ENCODE data around the gene VWA3A. TPM values are rescaled to one million over a fixed set of nuclear protein-coding genes. Genes with fewer than 3 reads are reported as not detected.
"Not testable (repeated sequence)": the region's sequence is repeated elsewhere in the genome, so short reads cannot be mapped to it uniquely, and the experiment has no call there.

The VWA3A gene
- total and polyA plus RNA-seq, 2 experiments from 2014 or later = 0.45 TPM; not detected in 1

DNA sequence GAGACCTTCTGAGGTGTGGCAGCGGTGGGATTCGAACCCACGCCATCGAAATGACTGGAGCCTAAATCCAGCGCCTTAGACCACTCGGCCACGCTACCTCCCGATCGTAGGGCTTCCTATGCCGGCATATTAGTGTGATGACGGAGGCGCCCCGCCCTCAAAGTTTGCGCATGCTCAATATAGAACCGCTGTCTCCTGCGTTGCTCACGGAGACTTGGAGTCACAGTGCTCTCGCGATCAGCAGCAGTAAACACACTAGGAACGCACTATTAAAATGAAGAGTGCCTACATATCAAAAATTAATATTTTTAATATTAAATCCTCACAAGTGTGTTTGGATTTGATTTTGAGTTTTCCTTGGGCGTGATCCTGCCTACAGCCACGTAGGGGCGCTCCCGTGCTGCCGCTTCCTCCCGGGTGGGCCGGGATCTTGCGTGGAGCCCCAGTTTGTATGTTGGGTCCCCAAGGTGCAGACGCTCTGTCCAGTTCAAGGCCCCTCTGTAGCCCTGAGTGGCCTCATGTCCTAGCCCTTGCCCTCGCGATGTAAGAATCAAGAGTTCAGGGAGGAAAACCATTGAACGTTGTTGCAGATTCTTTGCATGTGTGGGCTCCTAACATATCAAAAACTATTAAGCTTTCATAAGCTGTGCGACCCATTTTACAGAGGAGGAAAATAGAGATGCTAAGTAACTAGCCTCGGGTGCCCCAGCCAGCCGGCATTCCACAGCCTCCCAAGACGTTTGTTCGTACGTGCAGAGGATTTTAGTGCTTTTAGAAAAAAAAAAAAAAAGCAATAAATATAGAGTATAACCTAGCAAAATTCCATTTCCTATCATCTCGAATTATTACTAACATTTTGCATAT lies 103.6 kb downstream of the VWA3A start (continued):
- TF ChIP-seq, protein P1, sequence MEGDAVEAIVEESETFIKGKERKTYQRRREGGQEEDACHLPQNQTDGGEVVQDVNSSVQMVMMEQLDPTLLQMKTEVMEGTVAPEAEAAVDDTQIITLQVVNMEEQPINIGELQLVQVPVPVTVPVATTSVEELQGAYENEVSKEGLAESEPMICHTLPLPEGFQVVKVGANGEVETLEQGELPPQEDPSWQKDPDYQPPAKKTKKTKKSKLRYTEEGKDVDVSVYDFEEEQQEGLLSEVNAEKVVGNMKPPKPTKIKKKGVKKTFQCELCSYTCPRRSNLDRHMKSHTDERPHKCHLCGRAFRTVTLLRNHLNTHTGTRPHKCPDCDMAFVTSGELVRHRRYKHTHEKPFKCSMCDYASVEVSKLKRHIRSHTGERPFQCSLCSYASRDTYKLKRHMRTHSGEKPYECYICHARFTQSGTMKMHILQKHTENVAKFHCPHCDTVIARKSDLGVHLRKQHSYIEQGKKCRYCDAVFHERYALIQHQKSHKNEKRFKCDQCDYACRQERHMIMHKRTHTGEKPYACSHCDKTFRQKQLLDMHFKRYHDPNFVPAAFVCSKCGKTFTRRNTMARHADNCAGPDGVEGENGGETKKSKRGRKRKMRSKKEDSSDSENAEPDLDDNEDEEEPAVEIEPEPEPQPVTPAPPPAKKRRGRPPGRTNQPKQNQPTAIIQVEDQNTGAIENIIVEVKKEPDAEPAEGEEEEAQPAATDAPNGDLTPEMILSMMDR (conservative IDR thresholded peaks at IDR 0.05; ENCODE audit: low read depth in 2 of 2) = peak; percentile 70 to 81
- TF ChIP-seq CREB1 (CRISPR knock-in tag; IDR thresholded peaks at IDR 0.05; ENCODE audit: low read depth) (peak; percentile 48; the same call in 1 of the 2 replicates), POLR2AphosphoS5 (IDR thresholded peaks at IDR 0.05; ENCODE audit: low read depth) (0 out of 2 replicates have a peak, but pooled peaks have one; percentile 37)

DNA sequence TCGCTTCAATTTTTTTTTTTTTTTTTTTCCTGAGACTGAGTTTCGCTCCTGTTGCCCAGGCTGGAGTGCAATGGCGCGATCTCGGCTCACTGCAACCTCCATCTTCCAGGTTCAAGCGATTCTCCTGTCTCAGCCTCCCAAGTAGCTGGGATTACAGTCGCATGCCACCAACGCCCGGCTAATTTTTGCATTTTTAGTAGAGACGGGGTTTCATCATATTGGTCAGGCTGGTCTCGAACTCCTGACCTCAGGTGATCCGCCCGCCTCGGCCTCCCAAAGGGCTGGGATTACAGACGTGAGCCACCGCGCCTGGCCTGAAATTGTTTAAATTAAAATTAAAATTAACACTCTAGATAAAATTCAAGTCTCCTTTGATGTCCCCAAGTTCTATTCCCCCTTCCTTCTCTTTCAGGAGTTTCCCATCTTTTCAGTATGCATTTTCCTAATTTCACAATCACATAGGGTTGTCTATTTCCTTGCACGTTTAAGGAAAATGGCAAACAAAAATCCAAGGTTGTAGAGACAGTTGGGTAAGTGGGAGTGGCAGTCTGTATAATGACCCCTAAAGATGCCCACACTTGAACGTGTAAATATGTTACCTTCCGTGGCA lies 104.3 kb downstream of the VWA3A start:
- Histone ChIP-seq H3K4me3 (peak overlapping the region; percentile 82), H3K4me1 (ENCODE audit: insufficient read depth) (peaks cover 15% of the 10 kb centered on the region), H3F3A (replicated peaks; ENCODE audit: low read depth) (0 out of 2 replicates have a peak, but pooled peaks cover 11% of the 10 kb centered on the region), H3K4me2 (peak overlapping the region; percentile 80), H3K27ac (ENCODE audit: low read depth) (peak overlapping the region; percentile 12; the same call in 1 of the 2 replicates)
- H3K9me2 ChIP-seq (ENCODE audit: insufficient read depth); H2AFZ ChIP-seq; H3K36me3 ChIP-seq (ENCODE audit: insufficient read depth); H3K9me3 Mint-ChIP-seq; DNase-seq (ENCODE audit: low spot score); H3K79me2 ChIP-seq (replicated peaks; ENCODE audit: insufficient read depth); H3K36me3 Mint-ChIP-seq (ENCODE audit: low read depth); H3K27me3 ChIP-seq (ENCODE audit: insufficient read depth); ATAC-seq; H4K20me1 ChIP-seq (replicated peaks; ENCODE audit: insufficient read depth); H3K27ac Mint-ChIP-seq: not testable (repeated sequence)
- Mint-ChIP-seq H3K4me3 (peak overlapping the region; percentile 87), H3K27me3 (ENCODE audit: insufficient read depth, low read depth, poor library complexity) (peaks cover 15% of the 10 kb centered on the region), H3K4me1 (peaks cover 19% of the 10 kb centered on the region)

DNA sequence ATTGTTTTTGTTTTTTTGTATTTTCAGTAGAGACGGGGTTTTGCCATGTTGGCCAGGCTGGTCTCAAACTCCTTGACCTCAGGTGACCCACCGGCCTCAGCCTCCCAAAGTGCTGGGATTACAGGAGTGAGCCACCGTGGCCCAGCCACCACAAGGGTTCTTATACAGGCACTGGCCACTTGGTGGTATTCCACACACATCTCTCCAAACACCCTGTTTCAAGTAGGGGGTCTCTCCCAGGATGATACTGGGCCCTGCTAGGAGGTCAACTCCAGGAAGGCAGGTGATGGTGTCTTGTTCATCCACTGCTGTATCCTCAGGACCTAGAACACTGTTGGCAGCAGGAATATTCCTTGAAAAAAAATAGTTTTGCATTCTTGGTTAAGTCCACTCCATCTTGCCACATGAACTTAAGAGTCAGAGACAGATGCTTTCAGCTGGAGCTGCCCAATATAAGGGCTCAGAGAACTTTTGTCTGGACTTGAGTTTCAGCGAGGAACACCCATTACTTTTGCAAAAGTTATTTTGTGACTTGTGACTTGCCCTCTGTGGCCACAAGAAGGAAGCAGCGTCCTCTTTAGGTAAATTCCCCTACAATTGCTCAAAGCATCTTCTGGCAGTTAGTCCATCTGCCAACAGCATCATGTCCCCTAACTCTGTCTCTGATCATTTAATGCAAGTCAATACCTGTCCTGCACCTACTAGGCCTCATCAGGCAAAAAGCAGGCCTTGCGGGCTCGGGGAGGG lies 106.4 kb downstream of the VWA3A start:
- H3K9me3 Mint-ChIP-seq = peaks cover 5% of the 10 kb centered on the region
- H3K4me1 ChIP-seq (ENCODE audit: insufficient read depth) = 0 out of 2 replicates have a peak, but pooled peaks cover 3% of the 10 kb centered on the region
- no peaks in the 10 kb centered on the region for H4K20me1 ChIP-seq (replicated peaks; ENCODE audit: insufficient read depth)
- H3K27ac Mint-ChIP-seq = no peak overlapping the region
- H3K4me3 ChIP-seq = no peak overlapping the region
- ATAC-seq (no peak), DNase-seq (ENCODE audit: low spot score) (no peak)
- peaks cover 7% of the 10 kb centered on the region; the same call in 2 of the 3 replicates for H3K4me1 Mint-ChIP-seq
- peaks cover 3% of the 10 kb centered on the region; the same call in 2 of the 3 replicates for H3K36me3 Mint-ChIP-seq (ENCODE audit: low read depth)
- no peak overlapping the region for H3K4me2 ChIP-seq
- no peaks in the 10 kb centered on the region for H3K9me2 ChIP-seq (ENCODE audit: insufficient read depth)
- no peaks in the 10 kb centered on the region for H3K27me3 ChIP-seq (ENCODE audit: insufficient read depth)
- H3F3A ChIP-seq (replicated peaks; ENCODE audit: low read depth) = 0 out of 2 replicates have a peak, but pooled peaks cover 7% of the 10 kb centered on the region
- H2AFZ ChIP-seq = peak overlapping the region; percentile 43; the same call in 1 of the 2 replicates
- peaks cover 15% of the 10 kb centered on the region for H3K27me3 Mint-ChIP-seq (ENCODE audit: insufficient read depth, low read depth, poor library complexity)
- no peaks in the 10 kb centered on the region for H3K36me3 ChIP-seq (ENCODE audit: insufficient read depth)
- no peaks in the 10 kb centered on the region for H3K79me2 ChIP-seq (replicated peaks; ENCODE audit: insufficient read depth)
- H3K27ac ChIP-seq (ENCODE audit: low read depth) = peak overlapping the region; percentile 69; the same call in 1 of the 2 replicates
- H3K4me3 Mint-ChIP-seq = no peak overlapping the region; the same call in 2 of the 3 replicates
- TF ChIP-seq EZH2 (IDR thresholded peaks at IDR 0.05; ENCODE audit: low read depth, unreplicated experiment) = no peak
- no peak for TF ChIP-seq EZH2phosphoT487 (IDR thresholded peaks at IDR 0.05; ENCODE audit: unreplicated experiment)
- TF ChIP-seq, protein P2, sequence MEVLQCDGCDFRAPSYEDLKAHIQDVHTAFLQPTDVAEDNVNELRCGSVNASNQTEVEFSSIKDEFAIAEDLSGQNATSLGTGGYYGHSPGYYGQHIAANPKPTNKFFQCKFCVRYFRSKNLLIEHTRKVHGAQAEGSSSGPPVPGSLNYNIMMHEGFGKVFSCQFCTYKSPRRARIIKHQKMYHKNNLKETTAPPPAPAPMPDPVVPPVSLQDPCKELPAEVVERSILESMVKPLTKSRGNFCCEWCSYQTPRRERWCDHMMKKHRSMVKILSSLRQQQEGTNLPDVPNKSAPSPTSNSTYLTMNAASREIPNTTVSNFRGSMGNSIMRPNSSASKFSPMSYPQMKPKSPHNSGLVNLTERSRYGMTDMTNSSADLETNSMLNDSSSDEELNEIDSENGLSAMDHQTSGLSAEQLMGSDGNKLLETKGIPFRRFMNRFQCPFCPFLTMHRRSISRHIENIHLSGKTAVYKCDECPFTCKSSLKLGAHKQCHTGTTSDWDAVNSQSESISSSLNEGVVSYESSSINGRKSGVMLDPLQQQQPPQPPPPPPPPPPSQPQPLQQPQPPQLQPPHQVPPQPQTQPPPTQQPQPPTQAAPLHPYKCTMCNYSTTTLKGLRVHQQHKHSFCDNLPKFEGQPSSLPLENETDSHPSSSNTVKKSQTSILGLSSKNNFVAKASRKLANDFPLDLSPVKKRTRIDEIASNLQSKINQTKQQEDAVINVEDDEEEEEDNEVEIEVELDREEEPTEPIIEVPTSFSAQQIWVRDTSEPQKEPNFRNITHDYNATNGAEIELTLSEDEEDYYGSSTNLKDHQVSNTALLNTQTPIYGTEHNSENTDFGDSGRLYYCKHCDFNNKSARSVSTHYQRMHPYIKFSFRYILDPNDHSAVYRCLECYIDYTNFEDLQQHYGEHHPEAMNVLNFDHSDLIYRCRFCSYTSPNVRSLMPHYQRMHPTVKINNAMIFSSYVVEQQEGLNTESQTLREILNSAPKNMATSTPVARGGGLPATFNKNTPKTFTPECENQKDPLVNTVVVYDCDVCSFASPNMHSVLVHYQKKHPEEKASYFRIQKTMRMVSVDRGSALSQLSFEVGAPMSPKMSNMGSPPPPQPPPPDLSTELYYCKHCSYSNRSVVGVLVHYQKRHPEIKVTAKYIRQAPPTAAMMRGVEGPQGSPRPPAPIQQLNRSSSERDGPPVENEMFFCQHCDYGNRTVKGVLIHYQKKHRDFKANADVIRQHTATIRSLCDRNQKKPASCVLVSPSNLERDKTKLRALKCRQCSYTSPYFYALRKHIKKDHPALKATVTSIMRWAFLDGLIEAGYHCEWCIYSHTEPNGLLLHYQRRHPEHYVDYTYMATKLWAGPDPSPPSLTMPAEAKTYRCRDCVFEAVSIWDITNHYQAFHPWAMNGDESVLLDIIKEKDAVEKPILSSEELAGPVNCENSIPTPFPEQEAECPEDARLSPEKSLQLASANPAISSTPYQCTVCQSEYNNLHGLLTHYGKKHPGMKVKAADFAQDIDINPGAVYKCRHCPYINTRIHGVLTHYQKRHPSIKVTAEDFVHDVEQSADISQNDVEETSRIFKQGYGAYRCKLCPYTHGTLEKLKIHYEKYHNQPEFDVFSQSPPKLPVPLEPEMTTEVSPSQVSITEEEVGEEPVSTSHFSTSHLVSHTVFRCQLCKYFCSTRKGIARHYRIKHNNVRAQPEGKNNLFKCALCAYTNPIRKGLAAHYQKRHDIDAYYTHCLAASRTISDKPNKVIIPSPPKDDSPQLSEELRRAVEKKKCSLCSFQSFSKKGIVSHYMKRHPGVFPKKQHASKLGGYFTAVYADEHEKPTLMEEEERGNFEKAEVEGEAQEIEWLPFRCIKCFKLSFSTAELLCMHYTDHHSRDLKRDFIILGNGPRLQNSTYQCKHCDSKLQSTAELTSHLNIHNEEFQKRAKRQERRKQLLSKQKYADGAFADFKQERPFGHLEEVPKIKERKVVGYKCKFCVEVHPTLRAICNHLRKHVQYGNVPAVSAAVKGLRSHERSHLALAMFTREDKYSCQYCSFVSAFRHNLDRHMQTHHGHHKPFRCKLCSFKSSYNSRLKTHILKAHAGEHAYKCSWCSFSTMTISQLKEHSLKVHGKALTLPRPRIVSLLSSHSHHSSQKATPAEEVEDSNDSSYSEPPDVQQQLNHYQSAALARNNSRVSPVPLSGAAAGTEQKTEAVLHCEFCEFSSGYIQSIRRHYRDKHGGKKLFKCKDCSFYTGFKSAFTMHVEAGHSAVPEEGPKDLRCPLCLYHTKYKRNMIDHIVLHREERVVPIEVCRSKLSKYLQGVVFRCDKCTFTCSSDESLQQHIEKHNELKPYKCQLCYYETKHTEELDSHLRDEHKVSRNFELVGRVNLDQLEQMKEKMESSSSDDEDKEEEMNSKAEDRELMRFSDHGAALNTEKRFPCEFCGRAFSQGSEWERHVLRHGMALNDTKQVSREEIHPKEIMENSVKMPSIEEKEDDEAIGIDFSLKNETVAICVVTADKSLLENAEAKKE (CRISPR knock-in tag; IDR thresholded peaks at IDR 0.05) = no peak
